Measurements from ENCODE around the gene RXRA.
A peak's percentile ranks its signal among the peaks of the same experiment; 100 is the strongest.

Gene RXRA

DNA sequence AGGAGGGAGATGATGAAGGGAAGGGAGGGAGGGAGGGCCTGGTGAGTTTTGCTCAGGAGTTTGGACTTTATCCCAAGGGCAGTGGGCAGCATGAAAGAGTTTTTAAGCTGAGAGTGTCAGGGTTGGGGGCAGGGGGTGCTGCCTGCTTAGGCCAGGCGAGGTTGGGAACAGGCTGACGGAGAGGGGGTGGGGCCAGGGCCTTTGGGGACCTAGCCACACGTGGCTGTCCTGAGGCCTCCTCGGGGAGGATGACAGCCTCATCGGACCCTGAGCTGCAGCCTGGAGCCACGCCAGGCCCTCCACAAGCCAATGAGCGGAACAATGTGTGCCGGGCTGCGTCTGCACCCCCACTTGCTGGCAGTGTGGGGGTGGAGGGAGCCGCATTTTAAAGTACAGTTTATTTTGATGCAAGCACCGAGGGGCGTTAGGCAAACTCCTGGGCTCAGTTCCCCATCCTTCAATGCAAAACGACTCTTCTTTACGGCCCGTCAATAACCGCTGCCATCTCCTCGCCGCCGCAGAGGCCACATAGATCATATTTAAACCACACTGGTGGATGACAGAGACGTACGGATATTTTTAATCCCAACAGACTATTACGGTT, 5.3 kb upstream of the RXRA start:
- WGBS = 69% methylated on average over 22 of the region's 22 CpGs
- Histone ChIP-seq H3K4me1 (ENCODE audit: insufficient read depth, low read length) (peaks cover 16% of the 10 kb centered on the region), H3K27me3 (ENCODE audit: insufficient read depth, low read length) (no peaks in the 10 kb centered on the region; the same call in 1 of the 2 replicates), H3K9ac (ENCODE audit: low read depth, low read length) (no peak overlapping the region), H3K9me3 (ENCODE audit: insufficient read depth, low read depth, low read length) (no peaks in the 10 kb centered on the region), H3K4me3 (ENCODE audit: low read length) (no peak overlapping the region), H3K27ac (ENCODE audit: low read depth, low read length) (no peak overlapping the region), H3K36me3 (ENCODE audit: insufficient read depth, low read length) (no peaks in the 10 kb centered on the region)

- no peak overlapping the region for H3K27ac ChIP-seq (ENCODE audit: low read depth, low read length)
- H3K9me3 ChIP-seq (ENCODE audit: insufficient read depth, low read depth, low read length) = no peaks in the 10 kb centered on the region
- no peaks in the 10 kb centered on the region for H3K36me3 ChIP-seq (ENCODE audit: insufficient read depth, low read length)
- H3K4me3 ChIP-seq (ENCODE audit: low read length) = no peak overlapping the region
- H3K27me3 ChIP-seq (ENCODE audit: insufficient read depth, low read length) = no peaks in the 10 kb centered on the region; the same call in 1 of the 2 replicates
- H3K4me1 ChIP-seq (ENCODE audit: insufficient read depth, low read length) = peaks cover 16% of the 10 kb centered on the region
- no peak overlapping the region for H3K9ac ChIP-seq (ENCODE audit: low read depth, low read length)
- WGBS = 96% methylated on average over 10 of the region's 10 CpGs
Observed at GRCh38 chr9:134321531-134321930, 4.7 kb upstream of the RXRA start.

DNA sequence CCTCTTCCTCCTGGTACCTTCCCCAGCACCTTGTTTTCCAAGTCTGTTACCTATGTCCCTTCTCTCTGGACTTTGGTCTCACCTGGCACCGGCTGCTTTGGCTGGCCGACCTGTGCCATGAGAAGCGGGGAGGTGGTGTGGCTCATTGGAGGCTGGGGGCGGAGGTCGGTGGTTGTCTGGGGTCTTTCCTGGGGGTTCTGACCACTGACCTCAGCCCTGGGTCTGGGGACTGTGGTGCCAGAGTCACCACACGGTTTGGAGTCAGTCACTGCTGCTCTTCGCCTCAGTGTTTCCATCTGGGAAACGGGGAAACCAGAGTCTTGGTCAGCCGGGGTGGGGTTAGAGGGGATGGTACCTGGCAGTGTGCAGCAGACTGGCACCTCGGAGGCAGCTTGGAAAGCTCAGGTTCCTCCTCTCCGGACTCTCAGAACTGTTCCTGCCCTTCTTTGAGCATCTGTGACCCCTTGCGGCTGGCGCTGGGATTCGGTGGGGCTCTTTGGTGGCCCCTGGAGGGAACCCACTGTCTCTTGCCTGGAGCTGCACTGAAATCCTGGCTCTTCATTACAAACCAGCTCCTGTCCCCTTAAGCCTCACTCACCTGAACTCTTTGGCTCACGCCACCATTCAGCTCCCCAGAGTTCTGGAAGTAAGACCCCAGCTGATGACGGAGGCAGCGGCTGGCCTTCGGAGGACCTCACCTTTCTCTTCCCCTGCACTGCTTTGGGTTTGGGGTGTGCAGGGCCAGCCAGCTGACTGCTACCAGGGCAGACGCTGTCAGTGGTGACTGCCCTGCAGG, 4.1 kb upstream of the RXRA start:
- WGBS = 92% methylated on average over 19 of the region's 19 CpGs
- H3K27me3 ChIP-seq (ENCODE audit: insufficient read depth, low read length) = no peaks in the 10 kb centered on the region; the same call in 1 of the 2 replicates
- H3K9me3 ChIP-seq (ENCODE audit: insufficient read depth, low read depth, low read length) = no peaks in the 10 kb centered on the region
- peaks cover 16% of the 10 kb centered on the region for H3K4me1 ChIP-seq (ENCODE audit: insufficient read depth, low read length)
- H3K36me3 ChIP-seq (ENCODE audit: insufficient read depth, low read length) = no peaks in the 10 kb centered on the region
- no peak overlapping the region for H3K9ac ChIP-seq (ENCODE audit: low read depth, low read length)
- H3K4me3 ChIP-seq (ENCODE audit: low read length) = no peak overlapping the region
- no peak overlapping the region for H3K27ac ChIP-seq (ENCODE audit: low read depth, low read length)

GRCh38 chr9:134322781-134323241, 3.4 kb upstream of the RXRA start:
- Histone ChIP-seq H3K4me3 (ENCODE audit: low read length) (no peak overlapping the region), H3K27ac (ENCODE audit: low read depth, low read length) (no peak overlapping the region), H3K36me3 (ENCODE audit: insufficient read depth, low read length) (no peaks in the 10 kb centered on the region), H3K27me3 (ENCODE audit: insufficient read depth, low read length) (no peaks in the 10 kb centered on the region; the same call in 1 of the 2 replicates), H3K9ac (ENCODE audit: low read depth, low read length) (no peak overlapping the region), H3K9me3 (ENCODE audit: insufficient read depth, low read depth, low read length) (no peaks in the 10 kb centered on the region), H3K4me1 (ENCODE audit: insufficient read depth, low read length) (peaks cover 19% of the 10 kb centered on the region)
- 93% methylated on average over 7 of the region's 7 CpGs for WGBS

- no peaks in the 10 kb centered on the region; the same call in 1 of the 2 replicates for H3K27me3 ChIP-seq (ENCODE audit: insufficient read depth, low read length)
- 74% methylated on average over 20 of the region's 20 CpGs for WGBS
- H3K4me1 ChIP-seq (ENCODE audit: insufficient read depth, low read length) = peaks cover 28% of the 10 kb centered on the region
- no peaks in the 10 kb centered on the region for H3K9me3 ChIP-seq (ENCODE audit: insufficient read depth, low read depth, low read length)
- no peak overlapping the region for H3K9ac ChIP-seq (ENCODE audit: low read depth, low read length)
- no peak overlapping the region for H3K27ac ChIP-seq (ENCODE audit: low read depth, low read length)
- H3K4me3 ChIP-seq (ENCODE audit: low read length) = no peak overlapping the region
- no peaks in the 10 kb centered on the region for H3K36me3 ChIP-seq (ENCODE audit: insufficient read depth, low read length)
Observed at GRCh38 chr9:134323741-134324358, 2.4 kb upstream of the RXRA start.

GRCh38 chr9:134324359-134325095, 1.7 kb upstream of the RXRA start:
- Histone ChIP-seq H3K27ac (ENCODE audit: low read depth, low read length) (no peak overlapping the region), H3K36me3 (ENCODE audit: insufficient read depth, low read length) (no peaks in the 10 kb centered on the region), H3K9ac (ENCODE audit: low read depth, low read length) (no peak overlapping the region), H3K4me3 (ENCODE audit: low read length) (peak overlapping the region; percentile 69), H3K4me1 (ENCODE audit: insufficient read depth, low read length) (peaks cover 33% of the 10 kb centered on the region), H3K9me3 (ENCODE audit: insufficient read depth, low read depth, low read length) (no peaks in the 10 kb centered on the region), H3K27me3 (ENCODE audit: insufficient read depth, low read length) (no peaks in the 10 kb centered on the region; the same call in 1 of the 2 replicates)
- WGBS = 83% methylated on average over 16 of the region's 17 CpGs

DNA sequence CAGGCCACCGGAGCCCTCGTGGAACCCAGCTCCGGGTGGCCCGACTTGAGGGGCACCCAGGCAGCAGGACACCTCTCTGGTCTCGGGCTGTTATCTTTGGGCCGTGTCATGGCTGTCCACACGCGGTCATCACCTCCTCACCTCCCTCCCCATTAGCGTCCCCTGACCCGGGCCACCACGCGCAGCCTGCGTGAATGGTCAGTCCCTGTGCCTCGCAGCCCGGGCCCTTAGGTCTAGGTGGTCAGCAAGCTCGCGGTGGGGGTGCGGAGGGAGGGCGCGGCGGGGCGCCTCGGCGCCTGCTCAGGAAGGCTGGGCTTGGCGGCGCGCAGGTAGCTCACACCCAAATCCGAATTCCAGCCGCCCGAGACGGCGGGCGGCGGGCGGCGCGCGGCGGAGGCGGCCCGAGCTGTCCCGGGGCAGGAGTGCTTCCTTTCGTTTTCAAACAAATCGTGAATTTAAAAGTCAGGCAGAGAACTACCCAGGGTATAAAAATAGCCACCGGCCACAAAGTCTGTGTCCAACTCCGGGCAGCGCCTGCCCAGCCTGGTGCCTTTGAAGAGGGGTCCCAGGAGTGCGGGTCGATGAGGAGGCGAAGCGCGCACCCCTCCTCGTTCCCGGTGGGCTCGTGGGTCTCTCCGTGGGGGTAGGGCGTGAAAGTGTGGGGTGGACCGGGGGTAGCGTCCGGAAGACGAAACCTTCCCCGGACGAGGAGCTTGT, 1.0 kb upstream of the RXRA start:
- Histone ChIP-seq H3K27me3 (ENCODE audit: insufficient read depth, low read length) (no peaks in the 10 kb centered on the region; the same call in 1 of the 2 replicates), H3K4me3 (ENCODE audit: low read length) (peak overlapping the region; percentile 69), H3K9me3 (ENCODE audit: insufficient read depth, low read depth, low read length) (no peaks in the 10 kb centered on the region), H3K36me3 (ENCODE audit: insufficient read depth, low read length) (no peaks in the 10 kb centered on the region), H3K9ac (ENCODE audit: low read depth, low read length) (peak overlapping the region; percentile 84), H3K4me1 (ENCODE audit: insufficient read depth, low read length) (peaks cover 32% of the 10 kb centered on the region), H3K27ac (ENCODE audit: low read depth, low read length) (peak overlapping the region; percentile 81)
- WGBS = 11% methylated on average over 63 of the region's 63 CpGs

GRCh38 chr9:134326724-134327601, 708 bp downstream of the RXRA start:
- Histone ChIP-seq H3K4me3 (ENCODE audit: low read length) (peak overlapping the region; percentile 70), H3K27me3 (ENCODE audit: insufficient read depth, low read length) (no peaks in the 10 kb centered on the region; the same call in 1 of the 2 replicates), H3K27ac (ENCODE audit: low read depth, low read length) (0 out of 2 replicates have a peak overlapping the region, but pooled peaks have one; percentile 13), H3K36me3 (ENCODE audit: insufficient read depth, low read length) (no peaks in the 10 kb centered on the region), H3K4me1 (ENCODE audit: insufficient read depth, low read length) (peaks cover 21% of the 10 kb centered on the region; the same call in 1 of the 2 replicates), H3K9ac (ENCODE audit: low read depth, low read length) (peak overlapping the region; percentile 63), H3K9me3 (ENCODE audit: insufficient read depth, low read depth, low read length) (no peaks in the 10 kb centered on the region)
- whole genome bisulfite sequencing = 4% methylated on average over 83 of the region's 83 CpGs

- peaks cover 21% of the 10 kb centered on the region; the same call in 1 of the 2 replicates for H3K4me1 ChIP-seq (ENCODE audit: insufficient read depth, low read length)
- H3K27ac ChIP-seq (ENCODE audit: low read depth, low read length) = no peak overlapping the region
- no peaks in the 10 kb centered on the region for H3K36me3 ChIP-seq (ENCODE audit: insufficient read depth, low read length)
- H3K27me3 ChIP-seq (ENCODE audit: insufficient read depth, low read length) = no peaks in the 10 kb centered on the region; the same call in 1 of the 2 replicates
- H3K9me3 ChIP-seq (ENCODE audit: insufficient read depth, low read depth, low read length) = no peaks in the 10 kb centered on the region
- H3K9ac ChIP-seq (ENCODE audit: low read depth, low read length) = 0 out of 2 replicates have a peak overlapping the region, but pooled peaks have one; percentile 63
- WGBS = 80% methylated on average over 10 of the region's 10 CpGs
- peak overlapping the region; percentile 70 for H3K4me3 ChIP-seq (ENCODE audit: low read length)
Observed at GRCh38 chr9:134327671-134328231, 1.5 kb downstream of the RXRA start.

Measured in HUES64 (cell line).